NCI-H510A (cell line): ENCODE results near the gene CYP3A4.
"Not testable (repeated sequence)": the region's sequence is repeated elsewhere in the genome, so short reads cannot be mapped to it uniquely, and the experiment has no call there.

Experiments
- DNase-seq: peaks from one replicate; lab custom pipeline; 2025; lab: John Stamatoyannopoulos, UW

CYP3A4 gene

DNA sequence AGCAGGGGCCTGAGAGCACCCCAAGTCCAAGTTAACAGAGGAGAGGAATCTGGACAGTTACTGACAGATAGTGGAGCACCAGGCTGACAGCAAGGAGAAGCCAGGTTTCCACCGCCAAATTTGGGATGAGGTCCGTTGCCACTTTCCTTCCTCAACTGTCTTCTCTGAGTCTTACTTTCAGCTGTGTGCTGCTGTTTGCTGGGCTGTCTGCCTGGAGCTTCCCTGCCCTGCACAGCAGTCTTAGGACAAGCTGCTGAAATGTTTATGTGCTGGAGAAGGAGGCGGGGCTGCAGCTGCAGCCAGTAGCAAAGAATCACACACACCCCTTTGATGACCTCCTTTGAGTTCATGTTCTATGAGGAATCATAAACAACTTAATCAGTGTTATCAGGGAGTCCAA is 31.6 kb downstream of the CYP3A4 start:
- no peak for DNase-seq

DNA sequence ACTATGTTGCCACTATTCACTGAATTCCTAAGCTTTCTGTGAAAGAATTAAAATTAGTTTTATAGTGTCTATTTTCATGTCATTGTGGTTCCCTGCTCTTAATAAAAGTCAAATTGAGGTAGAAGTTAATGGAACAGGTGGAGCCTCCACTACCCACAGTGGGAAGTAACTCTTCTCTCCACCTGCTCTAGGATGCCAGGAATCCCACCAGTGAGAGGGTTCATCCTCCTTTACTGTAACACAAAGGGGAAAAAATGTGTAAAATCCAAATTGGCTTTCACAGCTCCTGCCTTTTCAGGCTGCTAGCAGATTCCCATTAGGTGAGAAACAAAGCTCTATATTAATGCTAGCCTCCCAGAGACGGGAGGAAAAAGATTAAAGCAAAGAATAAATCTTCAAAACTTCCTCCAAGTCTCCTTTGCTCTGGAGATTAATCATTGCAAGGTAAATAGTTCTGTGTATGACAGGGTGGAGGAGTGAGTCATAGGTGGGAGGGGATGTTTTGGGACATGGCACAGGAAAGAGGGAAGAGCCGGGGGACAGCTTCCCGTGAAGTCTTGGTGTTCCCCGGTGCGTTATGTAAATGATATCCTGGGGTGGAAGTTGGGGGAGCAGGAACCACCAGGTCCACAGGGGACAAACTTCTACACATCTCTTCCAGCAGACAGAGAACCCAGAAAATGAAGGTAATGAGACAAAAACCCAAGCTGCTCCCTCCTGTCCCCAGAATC is 32.5 kb downstream of the CYP3A4 start:
- not testable (repeated sequence) for DNase-seq

DNA sequence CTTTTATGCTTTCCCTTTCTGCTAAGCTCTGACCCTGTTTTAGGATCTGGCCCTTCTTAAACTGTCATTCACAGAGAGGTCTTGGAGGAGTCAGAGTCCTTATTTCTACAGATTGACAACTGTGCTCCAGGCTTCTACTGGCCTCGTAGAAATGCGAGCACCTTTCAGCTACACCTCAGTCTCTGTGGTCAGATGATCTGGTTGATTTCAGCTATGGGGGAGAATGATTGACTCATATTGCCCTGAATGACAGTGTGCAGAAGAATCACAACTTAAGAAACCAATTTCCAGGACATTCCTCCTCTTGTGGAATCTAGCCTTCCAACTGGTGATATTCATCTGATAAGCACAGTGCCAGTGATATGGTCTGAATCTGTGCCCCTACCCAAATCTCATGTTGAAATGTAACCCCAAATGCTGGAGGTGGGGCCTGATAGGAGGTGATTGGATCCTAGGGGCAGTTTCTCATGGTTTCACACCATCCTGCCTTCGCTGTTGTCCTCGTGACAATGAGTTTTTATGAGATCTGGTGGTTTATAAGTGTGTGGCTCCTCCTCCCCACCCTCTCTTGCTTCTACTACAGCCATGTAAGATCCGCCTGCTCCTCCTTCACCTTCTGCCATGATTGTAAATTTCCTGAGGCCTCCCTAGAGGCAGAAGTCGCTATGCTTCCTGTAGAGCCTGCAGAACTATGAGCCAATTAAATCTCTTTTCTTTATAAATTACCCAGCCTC is 35.0 kb downstream of the CYP3A4 start:
- no peak for DNase-seq

DNA sequence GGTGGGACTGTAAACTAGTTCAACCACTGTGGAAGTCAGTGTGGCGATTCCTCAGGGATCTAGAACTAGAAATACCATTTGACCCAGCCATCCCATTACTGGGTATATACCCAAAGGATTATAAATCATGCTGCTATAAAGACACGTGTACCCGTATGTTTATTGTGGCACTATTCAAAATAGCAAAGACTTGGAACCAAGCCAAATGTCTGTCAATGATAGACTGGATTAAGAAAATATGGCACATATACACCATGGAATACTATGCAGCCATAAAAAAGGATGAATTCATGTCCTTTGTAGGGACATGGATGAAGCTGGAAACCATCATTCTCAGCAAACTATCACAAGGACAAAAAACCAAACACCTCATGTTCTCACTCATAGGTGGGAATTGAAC is 37.1 kb downstream of the CYP3A4 start:
- not testable (repeated sequence) for DNase-seq

DNA sequence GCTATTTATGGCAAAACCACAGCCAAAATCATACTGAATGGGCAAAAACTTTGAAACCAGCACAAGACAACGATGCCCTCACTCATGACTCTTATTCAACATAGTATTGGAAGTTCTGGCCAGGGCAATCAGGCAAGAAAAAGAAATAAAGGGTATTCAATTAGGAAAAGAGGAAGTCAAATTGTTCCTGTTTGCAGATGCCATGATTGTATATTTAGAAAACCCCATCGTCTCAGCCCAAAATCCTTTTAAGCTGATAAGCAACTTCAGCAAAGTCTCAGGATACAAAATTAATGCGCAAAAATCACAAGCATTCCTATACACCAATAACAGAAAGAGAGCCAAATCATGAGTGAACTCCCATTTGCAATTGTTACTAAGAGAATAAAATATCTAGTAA is 38.6 kb downstream of the CYP3A4 start:
- not testable (repeated sequence) for DNase-seq

DNA sequence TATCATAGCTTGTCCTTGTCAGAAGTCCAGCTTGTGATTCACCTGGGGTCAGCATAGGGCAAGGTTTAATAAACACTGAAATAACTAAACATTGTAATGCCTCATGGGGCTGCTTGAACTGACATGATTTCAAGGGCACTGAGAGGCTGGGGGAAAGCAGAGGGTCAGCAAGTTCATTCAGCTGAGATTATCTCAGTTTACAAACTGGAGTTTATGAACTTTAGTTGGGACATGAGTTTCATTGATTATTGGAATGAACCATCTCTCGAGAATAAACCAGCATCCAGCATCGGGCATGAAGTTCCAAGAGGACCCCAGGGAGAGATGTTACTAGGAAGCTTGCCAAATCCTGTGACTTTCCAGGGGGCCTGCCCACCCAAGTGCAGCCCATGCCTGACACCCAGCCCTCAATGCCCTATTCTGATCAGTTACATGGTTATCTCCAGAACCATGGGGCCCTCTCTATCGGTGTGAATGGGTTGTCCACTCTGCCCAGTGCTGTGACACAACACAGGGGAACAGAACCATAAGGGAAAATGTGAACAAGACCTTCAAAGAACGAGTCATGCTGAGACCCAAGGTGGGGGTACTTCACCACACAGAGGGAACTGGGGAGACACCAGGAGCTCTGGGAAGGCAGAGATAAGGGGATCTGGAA is 41.1 kb downstream of the CYP3A4 start:
- DNase-seq: no peak

DNA sequence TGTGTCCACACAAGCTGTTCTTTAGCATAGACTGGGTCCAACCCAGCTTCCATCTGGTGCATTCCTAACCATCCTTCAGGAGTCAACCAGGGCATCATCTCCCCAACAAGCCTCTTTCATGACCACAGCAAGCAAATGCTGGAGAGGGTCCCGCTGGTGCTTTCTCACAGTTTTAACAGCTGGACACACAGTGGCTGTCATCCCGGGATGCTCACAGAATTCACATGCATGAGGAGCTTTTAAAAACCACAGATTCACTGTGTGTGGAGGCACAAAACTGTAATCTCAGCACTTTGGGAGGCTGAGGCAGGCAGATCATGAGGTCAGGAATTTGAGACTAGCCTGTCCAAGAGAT is 42.6 kb downstream of the CYP3A4 start:
- no peak for DNase-seq

DNA sequence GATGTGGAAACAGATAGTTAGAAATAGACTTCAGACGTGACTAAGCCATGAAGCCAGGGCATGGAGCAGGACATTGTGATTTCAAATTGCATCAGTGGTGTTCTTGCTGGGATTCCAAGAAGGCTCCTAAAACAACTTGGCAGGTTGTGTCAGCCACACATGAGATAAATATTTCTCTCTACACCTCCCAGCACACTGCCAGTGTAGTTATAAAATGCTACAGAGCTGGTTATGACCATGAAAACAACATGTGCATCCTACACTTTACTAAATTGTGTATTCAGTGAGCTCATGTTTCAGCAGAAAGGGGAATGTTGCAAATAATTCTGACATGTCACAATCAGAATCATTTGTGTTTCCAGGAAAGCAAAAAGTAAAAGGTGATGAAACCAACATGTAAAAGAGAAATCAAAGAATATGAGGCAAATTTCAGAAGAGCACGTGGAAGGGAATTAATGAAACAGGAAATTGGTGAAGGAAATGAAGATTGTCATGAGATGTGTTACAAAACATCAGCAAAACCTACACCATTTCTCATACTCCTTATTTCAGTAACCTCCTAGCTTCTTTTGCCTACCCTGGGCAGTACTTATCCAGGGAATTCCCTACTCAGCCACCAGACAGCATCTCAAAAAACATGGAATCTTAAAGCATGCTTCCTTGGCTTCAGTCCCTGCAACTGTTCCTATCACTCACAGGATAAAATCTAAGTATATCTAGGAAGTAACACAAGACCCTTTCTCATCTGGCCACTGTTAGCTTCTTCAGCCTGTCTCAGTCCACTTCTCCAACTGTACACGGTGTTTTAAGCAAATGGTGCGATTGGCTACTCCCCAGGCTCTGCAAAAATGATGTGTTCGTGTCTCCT is 43.2 kb downstream of the CYP3A4 start:
- DNase-seq: no peak

DNA sequence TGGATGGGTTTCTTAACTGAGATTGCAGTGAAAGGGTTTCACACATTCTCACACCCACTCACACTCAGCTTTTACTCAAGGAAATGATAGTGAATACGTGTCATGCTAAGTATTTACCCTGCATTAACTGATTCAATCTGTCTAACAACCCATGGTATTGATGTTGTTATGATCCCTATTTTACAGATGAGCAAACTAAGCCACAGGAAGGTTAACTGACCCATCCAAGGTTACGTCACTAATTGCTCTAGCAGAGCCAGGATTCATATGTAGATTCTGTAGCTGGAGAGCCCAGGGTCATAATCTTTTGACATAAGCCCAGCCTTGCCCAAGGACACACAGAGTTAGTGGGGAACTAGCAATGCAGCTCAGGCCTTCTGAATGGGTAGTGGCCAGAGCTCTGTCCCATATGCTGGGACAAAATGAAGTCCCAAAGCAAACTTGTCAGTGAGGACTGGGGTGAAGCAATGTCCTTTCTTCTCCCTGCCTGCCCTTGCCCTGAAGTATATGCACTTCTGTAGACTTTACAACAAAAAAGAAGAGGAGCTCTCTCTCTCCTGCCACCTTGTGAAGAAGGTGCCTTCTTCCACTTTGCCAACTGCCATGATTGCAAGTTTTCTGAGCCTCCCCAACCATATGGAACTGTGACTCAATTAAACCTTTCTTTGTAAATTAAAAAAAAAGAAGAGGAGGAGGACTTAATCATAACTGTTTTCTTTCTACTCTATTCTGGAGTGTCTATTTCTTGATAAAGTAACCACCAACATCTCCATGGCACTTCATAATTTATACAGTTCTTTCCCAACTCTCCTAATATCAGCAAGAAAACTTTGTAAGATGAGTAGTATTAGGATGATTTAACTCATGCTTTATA is 44.0 kb downstream of the CYP3A4 start:
- no peak for DNase-seq

DNA sequence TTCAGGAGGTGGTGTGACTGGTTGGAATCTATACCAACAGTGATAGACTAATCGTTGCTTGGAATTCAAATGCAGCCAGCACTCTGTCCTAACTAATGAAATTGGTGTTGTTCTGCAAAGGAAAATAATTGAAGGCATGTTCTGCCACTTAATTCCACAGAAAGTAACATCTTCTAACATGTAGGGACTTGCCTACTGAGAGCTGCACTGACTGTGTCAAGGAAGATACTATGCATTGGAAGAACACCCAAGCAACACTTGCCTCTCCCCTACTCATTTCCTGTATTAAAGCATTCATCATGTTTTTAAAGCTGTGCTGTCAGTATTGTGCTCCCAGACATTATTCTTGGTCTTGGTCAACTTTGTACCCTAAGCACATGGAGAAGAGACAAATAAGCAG is 46.3 kb downstream of the CYP3A4 start:
- no peak for DNase-seq

DNA sequence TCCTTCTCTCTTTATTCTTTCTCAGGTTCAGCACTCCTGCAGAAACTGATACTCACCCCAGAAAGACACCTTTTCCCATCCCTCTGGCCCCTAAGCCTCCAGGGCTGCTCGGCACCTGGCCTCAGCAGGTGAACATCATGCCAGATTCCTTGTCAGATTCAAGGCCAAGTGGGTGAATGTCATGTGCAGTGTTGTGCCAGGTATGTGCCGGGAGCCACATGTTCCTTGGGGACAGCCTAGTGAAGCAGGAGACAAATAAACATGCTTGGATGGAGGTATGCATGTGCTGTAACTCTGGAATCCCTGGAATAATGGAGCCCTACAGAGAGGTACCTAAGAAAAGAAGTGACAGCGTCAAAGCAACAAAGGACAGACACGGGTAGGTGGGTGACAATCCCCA is 47.3 kb downstream of the CYP3A4 start:
- DNase-seq: not testable (repeated sequence)

DNA sequence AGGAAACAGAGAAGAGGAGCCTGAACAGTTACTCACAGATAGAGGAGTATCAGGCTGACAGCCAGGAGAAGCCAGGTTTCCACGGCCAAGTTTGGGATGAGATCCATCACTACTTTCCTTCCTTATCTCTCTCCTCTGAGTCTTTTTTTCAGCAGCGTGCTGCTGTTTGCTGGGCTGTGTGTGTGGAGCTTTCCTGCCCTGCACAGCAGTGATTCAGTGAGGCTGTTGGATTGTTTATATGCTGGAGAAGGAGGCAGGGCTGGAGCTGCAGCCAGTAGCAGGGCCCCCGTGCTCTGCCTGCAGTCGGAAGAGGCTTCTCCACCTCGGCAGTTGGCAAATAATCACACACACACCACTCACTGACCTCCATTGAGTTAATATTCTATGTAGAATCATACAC is 49.0 kb downstream of the CYP3A4 start, which contains the start of gene CYP3A7:
Gene CYP3A7, minus strand, starts transcription at position 210 of the 400 bp plus-strand sequence. Its CDS starts 103 bp downstream, at position 107.
- DNase-seq: no peak

DNA sequence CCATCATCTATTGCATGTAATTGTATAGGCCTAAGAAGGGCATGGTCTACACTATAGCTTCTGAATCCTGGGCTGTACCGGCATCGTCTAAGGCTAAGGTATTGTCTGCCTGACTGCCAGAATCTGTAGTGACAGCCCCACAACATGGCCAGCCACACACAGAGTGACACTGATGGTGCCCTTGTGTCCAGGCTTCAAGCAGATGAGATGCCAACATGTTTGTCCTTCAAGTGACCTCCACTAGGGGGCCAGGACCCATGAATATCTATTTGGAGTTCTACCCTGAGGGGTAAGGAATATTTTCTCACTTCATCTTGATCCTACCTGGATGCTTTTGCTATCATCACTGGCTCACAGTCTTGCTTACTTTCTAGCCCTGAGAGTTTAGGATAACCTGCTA is 50.5 kb downstream of the CYP3A4 start:
- no peak for DNase-seq

DNA sequence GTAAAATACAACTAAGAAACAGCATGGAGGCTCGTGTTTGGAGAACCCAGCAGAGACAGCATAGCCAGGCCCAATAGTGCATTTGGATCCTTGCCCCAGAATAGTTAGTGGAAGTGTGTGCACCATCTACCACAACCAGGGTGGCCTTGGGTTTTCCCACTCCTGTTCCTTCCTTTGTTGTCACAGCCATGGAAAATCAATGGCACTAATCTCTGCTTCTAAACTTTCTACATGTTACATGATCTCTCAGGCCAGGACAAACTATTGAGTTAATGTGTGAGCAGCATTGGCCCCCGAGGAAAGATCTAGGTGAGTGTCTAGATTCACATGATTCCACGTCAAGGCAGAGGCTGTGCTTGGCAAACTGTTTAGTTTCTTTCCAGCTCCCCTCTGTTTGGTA is 51.0 kb downstream of the CYP3A4 start:
- DNase-seq: no peak

DNA sequence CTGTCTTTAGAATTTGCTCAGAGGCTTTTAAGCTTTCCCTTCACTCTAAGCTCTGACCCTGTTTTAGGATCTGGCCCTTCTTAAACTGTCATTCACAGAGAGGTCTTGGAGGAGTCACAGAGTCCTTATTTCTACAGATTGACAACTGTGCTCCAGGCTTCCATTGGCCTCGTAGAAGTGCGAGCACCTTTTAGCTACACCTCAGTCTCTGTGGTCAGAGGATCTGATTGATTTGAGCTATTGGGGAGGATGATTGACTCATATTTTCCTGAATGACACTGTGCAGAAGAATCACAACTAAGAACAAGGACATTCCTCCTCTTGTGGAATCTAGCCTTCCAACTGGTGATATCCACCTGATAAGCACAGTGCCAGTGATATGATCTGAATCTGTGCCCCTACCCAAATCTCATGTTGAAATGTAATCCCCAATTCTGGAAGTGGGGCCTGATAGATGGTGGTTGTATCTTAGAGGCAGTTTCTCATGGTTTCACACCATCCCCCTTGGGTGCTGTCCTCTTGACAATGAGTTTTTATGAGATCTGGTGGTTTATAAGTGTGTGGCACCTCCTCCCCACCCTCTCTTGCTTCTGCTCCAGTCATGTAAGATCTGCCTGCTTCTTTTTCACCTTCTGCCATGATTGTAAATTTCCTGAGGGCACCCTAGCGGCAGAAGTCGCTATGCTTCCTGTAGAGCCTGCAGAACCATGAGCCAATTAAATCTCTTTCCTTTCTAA is 52.2 kb downstream of the CYP3A4 start:
- DNase-seq: no peak

DNA sequence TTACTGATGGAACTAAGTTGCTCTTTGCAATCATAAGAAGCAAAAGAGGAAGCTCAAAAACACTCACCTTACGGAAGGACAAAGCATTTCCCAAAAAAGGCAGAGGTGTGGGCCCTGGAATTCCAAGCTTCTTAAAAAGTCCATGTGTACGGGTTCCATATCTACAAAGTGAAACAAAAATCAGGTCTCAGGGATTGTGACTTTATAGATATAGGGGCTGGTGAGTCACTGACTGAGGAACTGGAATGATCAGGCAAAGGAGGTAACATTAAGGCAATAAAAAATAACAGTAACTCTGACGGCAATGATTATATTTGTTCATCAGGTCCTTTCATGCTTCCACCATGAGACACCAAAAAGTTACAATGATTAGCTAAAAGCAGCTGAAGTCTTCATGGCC is 53.0 kb downstream of the CYP3A4 start:
- DNase-seq: no peak

DNA sequence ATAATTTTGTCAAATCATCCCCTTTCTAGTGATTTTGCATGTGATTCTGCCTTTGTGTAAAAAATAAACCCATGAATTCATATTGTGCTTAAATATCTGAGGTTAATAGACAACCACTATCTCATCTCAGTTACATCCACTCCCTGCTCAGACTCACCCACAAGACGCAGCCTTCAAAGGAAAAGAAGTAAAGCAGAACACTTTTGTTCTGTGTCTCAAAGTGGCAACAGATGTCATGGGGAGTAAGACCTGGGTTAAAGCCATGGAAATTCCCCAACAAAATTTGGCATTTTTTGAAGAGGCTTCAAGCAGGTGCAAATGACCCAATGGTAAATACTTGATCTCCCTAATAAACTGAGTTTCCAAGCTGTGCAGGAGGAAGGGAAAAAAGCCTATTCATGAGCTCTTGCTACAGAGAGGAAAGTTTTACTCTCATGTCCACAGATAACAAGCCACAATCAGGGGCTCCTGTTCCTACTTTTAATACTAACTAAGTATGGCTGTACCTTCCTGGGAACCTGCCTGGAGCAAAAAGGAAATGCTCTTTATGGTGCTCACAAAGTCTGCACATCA is 53.7 kb downstream of the CYP3A4 start:
- DNase-seq: no peak

DNA sequence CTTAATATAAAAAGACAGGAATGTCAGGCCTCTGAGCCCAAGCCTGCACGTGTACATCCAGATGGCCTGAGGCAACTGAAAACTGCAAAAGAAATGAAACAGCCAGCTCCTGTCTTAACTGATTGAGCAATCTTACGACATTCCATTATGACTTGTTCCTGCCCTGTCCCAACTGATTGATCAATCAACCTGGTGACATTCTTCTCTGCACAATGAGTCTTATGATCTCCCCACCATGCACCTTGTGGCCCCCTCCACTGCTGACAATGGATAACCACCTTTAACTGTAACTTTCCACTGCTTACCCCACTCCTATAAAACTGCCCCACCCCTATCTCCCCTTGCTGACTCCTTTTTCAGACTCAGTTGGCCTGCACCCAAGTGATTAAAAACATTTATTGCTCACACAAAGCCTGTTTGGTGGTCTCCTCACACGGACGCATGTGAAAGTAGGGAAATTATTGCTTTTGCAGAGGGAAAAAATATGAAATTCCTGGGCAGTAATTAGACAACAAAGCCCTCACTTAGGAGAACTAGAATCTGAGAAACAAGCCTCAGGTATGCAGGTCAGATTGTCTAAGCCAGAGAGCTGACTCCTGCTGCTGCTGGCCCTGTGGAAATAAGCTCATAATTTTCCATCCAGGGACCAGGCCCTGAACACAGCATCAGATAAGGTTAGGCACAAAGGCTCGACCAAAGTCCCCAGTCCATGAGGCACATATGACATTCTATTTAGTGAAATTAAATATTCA is 54.3 kb downstream of the CYP3A4 start:
- DNase-seq: no peak

DNA sequence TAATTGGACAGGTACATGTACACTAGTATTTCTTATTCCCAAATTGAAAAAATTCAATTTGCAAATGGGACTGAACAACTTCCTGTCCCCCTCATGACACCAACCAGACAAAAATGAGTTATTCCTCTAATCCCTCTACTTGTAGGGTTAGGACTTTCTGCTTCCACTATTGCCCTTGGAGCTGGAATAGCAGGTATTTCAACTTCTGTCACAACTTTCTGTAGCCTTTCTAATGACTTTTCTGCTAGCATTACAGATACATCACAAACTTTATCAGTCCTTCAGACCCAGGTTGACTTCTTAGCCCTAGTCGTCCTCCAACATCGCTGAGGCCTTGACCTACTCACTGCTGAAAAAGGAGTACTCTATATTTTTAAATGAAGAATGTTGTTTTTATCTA is 55.4 kb downstream of the CYP3A4 start:
- DNase-seq: no peak
